ENCODE measurements around the gene ZBTB32.
A peak's percentile ranks its signal among the peaks of the same experiment; 100 is the strongest.

Gene ZBTB32

GRCh38 chr19:35692010-35692409 lies 12.3 kb upstream of the ZBTB32 start:
- H3K27me3 ChIP-seq (ENCODE audit: insufficient read depth, low read depth, severe bottlenecking) = no peaks in the 10 kb centered on the region
- TF ChIP-seq CTCF (IDR thresholded peaks at IDR 0.05; ENCODE audit: low read depth, low read length) = no peak
- H3K4me3 ChIP-seq (ENCODE audit: low read depth, low read length) = no peak overlapping the region
- no peaks in the 10 kb centered on the region for H3K36me3 ChIP-seq
- H3K27ac ChIP-seq = no peak overlapping the region
- peaks cover 2% of the 10 kb centered on the region for H3K9me3 ChIP-seq (ENCODE audit: severe bottlenecking)
- DNase-seq = no peak

GRCh38 chr19:35693422-35693821 lies 10.9 kb upstream of the ZBTB32 start:
- no peak overlapping the region; the same call in 1 of the 2 replicates for H3K27ac ChIP-seq
- no peak overlapping the region for H3K4me3 ChIP-seq (ENCODE audit: low read depth, low read length)
- H3K36me3 ChIP-seq = no peaks in the 10 kb centered on the region
- no peaks in the 10 kb centered on the region for H3K27me3 ChIP-seq (ENCODE audit: insufficient read depth, low read depth, severe bottlenecking)
- no peak for DNase-seq
- no peak for TF ChIP-seq CTCF (IDR thresholded peaks at IDR 0.05; ENCODE audit: low read depth, low read length)
- peaks cover 2% of the 10 kb centered on the region for H3K9me3 ChIP-seq (ENCODE audit: severe bottlenecking)

GRCh38 chr19:35693835-35694599 lies 10.3 kb upstream of the ZBTB32 start:
- Histone ChIP-seq H3K27ac (no peak overlapping the region; the same call in 1 of the 2 replicates), H3K36me3 (no peaks in the 10 kb centered on the region), H3K4me3 (ENCODE audit: low read depth, low read length) (no peak overlapping the region), H3K9me3 (ENCODE audit: severe bottlenecking) (peaks cover 2% of the 10 kb centered on the region), H3K27me3 (ENCODE audit: insufficient read depth, low read depth, severe bottlenecking) (no peaks in the 10 kb centered on the region)
- DNase-seq = peak; percentile 92
- peak; percentile 98 for TF ChIP-seq CTCF (IDR thresholded peaks at IDR 0.05; ENCODE audit: low read depth, low read length)

GRCh38 chr19:35695895-35696422 lies 8.4 kb upstream of the ZBTB32 start:
- Histone ChIP-seq H3K27ac (no peak overlapping the region), H3K9me3 (ENCODE audit: severe bottlenecking) (peaks cover 2% of the 10 kb centered on the region), H3K36me3 (no peaks in the 10 kb centered on the region), H3K4me3 (ENCODE audit: low read depth, low read length) (no peak overlapping the region), H3K27me3 (ENCODE audit: insufficient read depth, low read depth, severe bottlenecking) (no peaks in the 10 kb centered on the region)
- DNase-seq = no peak
- TF ChIP-seq CTCF (IDR thresholded peaks at IDR 0.05; ENCODE audit: low read depth, low read length) = no peak

GRCh38 chr19:35696835-35697234 lies 7.5 kb upstream of the ZBTB32 start:
- TF ChIP-seq CTCF (IDR thresholded peaks at IDR 0.05; ENCODE audit: low read depth, low read length) = no peak
- H3K4me3 ChIP-seq (ENCODE audit: low read depth, low read length) = no peak overlapping the region
- DNase-seq = no peak
- H3K27ac ChIP-seq = 0 out of 2 replicates have a peak overlapping the region, but pooled peaks have one; percentile 18
- no peaks in the 10 kb centered on the region for H3K27me3 ChIP-seq (ENCODE audit: insufficient read depth, low read depth, severe bottlenecking)
- no peaks in the 10 kb centered on the region for H3K36me3 ChIP-seq
- H3K9me3 ChIP-seq (ENCODE audit: severe bottlenecking) = peaks cover 2% of the 10 kb centered on the region
